ENCODE results near the gene HOXB2.

Gene HOXB2

DNA sequence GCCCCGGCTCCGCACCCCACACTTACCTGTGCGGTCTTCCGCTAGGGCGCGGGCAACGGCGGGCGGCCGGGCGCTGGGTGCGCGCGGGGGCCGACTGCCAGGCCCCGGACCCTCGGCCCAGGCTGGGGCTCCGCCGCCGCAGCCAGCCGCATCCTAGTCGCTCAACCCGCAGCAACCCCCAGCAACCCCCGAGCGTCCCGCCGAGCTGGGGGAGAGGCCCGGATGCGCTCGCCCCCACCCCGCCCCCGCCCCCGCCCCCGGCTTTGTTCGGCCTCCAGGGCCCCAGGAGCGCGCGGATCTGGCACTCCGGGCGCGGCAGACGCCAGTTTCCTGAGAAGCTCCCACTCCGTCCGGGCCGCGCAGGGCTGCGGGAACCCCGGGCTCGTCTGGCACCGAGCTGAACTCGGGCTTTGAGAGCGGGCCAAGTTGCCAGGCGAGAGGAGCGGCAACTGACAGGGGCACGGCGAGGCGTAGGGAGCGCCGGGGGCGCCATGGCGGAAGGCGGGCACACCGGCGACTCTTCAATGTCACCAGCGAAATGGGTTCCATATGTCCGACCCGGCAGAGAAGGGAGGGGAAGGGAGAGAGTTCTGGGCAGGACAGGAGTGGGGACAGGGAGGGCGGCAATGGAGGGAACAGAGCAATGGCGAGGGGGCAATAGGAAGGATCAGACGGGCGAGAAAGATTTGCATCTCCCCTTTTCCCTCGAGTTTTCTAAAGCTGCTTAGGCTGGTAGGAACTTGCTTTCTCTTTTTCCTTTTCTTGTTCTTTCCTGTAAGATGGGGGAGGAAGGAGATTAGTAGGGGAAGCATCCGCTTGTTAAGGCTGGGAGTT is 19.5 kb upstream of the HOXB2 start:
- Mint-ChIP-seq H3K4me1 (ENCODE audit: low read depth) (peaks cover 10% of the 10 kb centered on the region), H3K36me3 (no peaks in the 10 kb centered on the region), H3K27ac (no peak overlapping the region), H3K27me3 (peaks cover 13% of the 10 kb centered on the region), H3K9me3 (ENCODE audit: low read depth) (no peaks in the 10 kb centered on the region), H3K4me3 (peak overlapping the region; percentile 64)

DNA sequence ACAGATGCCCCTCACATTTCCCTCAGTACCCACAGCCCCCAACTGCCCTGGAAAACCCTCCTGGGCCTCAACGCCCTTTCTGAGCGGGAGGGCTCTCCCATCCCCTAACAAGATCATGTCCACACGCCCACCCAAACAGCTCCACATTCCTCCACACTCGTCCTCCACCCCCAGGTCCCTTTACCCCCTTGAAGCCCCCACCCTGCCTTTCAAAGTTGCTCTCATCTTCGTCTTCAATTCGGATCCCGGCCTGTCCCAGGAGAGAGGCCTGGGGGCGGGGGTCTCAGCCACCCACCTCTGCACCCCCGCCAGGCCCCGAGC is 18.9 kb upstream of the HOXB2 start:
- H3K4me1 Mint-ChIP-seq (ENCODE audit: low read depth) = peaks cover 10% of the 10 kb centered on the region
- no peak overlapping the region for H3K27ac Mint-ChIP-seq
- H3K4me3 Mint-ChIP-seq = peak overlapping the region; percentile 59
- H3K9me3 Mint-ChIP-seq (ENCODE audit: low read depth) = no peaks in the 10 kb centered on the region
- H3K27me3 Mint-ChIP-seq = peaks cover 13% of the 10 kb centered on the region
- no peaks in the 10 kb centered on the region for H3K36me3 Mint-ChIP-seq

DNA sequence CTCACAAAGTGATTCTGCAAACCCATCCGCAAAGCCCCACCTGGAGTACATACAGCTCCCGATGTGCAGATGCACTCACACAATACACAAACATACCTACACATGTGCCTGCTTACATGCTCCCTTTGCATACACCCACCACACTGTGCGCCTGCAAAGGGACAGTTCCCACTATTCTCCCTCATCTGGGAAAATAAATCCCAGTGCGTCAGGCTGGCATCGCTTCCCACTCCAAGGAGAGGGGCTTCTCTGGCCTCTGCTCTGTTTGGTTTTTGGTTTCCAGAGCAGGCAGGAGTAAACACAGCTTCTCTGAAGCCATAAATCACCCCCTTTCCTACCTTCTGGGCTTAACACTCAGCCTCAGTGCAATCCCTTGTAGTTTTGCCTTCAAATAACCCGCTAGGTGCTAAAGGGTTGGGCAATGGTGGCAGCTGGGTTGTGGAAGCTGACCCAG is 18.5 kb upstream of the HOXB2 start:
- peaks cover 13% of the 10 kb centered on the region for H3K27me3 Mint-ChIP-seq
- peak overlapping the region; percentile 59 for H3K4me3 Mint-ChIP-seq
- peaks cover 7% of the 10 kb centered on the region for H3K4me1 Mint-ChIP-seq (ENCODE audit: low read depth)
- no peak overlapping the region for H3K27ac Mint-ChIP-seq
- no peaks in the 10 kb centered on the region for H3K9me3 Mint-ChIP-seq (ENCODE audit: low read depth)
- no peaks in the 10 kb centered on the region for H3K36me3 Mint-ChIP-seq

DNA sequence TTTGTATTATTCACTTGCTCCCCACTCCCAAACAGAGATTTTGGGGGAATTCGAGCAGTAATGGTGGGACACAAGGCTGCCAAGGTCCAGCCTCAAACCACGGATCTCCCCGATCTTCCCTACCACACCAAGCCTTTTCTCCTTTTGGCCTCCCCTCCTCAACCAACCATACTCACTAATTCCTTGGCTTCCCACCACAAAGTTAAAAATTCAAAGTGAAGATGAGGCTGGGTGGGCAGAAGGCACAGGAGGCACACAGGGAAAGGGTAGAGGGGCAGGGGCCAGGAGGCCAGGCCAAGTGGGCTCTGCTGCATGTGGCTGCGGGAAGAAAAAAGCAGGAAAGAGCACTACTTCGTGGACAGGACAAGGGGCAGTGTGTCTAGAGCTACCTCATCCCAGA is 18.0 kb upstream of the HOXB2 start:
- Mint-ChIP-seq H3K36me3 (no peaks in the 10 kb centered on the region), H3K27ac (no peak overlapping the region), H3K27me3 (peaks cover 11% of the 10 kb centered on the region), H3K4me3 (no peak overlapping the region), H3K9me3 (ENCODE audit: low read depth) (no peaks in the 10 kb centered on the region), H3K4me1 (ENCODE audit: low read depth) (peaks cover 5% of the 10 kb centered on the region)

DNA sequence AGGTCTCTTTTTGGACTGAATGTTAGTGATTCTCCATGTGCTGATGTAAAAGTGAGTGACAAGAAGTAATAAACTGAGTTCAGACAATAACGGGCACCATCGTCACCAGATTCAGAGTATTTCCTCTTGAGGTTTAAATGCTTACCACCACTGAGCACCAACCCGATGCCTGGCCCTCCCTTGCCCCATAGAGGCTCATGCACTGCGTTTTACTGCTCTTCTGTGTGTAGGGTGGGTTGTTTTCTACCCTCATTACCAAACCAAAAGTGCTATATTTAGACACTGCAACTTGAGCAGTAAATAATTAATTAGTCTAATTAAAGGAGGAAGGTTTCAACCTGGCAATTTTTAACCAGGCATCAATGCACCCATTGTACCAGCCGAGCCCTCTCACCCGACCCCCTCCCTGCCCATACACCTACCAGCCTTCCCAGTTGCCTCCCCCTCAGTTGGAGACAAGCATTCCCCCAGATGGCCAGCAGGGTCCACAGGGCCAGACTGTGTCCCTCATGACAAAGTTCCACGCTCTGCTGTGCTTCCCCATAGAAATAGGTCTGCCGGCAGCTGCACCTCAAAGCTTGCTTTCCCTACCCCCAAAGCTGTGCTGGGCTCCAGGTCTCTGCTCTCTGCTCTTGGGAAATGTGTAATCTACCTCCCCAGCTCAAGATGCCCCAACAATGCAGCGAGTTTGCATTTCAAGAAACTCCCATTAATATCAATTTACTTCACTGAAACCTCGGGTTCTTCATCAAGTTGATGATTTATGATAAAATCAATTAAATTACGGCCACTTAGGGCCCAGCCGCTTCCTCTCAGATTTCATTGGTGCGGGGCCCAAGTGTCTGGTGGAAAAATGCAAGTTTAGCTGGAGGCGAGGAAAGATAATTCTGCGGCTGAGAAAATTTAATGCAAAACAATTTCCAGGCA is 17.2 kb upstream of the HOXB2 start:
- Mint-ChIP-seq H3K4me1 (ENCODE audit: low read depth) (peaks cover 5% of the 10 kb centered on the region), H3K4me3 (no peak overlapping the region), H3K36me3 (no peaks in the 10 kb centered on the region), H3K9me3 (ENCODE audit: low read depth) (no peaks in the 10 kb centered on the region), H3K27me3 (peaks cover 11% of the 10 kb centered on the region), H3K27ac (no peak overlapping the region)

DNA sequence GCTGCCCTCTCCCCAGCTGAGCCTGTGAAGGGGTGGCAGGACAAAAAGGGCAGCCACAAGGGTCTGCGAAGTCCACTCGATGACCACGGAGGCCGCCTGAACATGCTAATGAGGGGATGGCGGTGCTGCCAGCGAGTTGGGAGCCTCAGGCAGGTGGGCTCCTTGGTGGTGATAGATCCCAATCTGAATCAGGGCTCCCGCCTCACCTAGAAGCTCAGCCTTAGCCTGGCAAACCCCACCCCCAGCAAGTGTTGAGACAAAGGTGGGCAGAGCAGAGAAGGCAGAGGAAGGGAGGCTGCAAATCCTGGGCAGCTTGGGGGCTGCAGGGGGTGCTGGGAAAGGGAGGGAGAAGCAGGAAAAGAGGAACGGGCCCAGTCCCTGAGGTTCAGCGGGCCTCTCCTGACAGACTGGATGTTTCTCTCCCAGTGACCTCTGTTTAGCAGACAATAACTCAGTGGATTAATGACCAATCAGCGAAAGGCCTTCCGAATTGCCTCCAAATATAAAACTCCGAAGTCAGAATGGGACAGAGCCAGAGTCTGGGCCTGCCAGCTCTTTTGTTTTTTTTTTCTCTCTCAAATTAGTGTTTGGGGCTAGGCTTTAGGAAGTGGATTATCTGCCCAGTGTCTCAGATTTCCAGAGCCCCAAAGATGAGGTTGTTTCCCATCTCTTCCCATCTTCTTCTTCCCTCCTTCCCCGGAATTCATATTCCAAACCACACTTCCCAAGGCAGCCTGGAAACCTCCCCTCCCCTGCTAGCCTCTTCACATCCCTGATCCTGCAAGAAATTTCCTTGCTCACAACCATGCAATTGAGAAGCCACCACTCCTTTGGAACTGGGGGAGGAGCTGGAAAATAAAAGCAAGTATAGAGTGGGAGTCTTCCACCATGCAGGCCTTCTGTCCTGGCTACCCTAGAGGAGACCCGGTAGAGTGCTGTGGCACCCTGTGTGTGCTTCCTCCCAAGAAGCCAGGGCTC is 15.2 kb upstream of the HOXB2 start:
- no peak overlapping the region for H3K4me3 Mint-ChIP-seq
- H3K36me3 Mint-ChIP-seq = no peaks in the 10 kb centered on the region
- peaks cover 9% of the 10 kb centered on the region for H3K4me1 Mint-ChIP-seq (ENCODE audit: low read depth)
- H3K27me3 Mint-ChIP-seq = peaks cover 14% of the 10 kb centered on the region
- no peak overlapping the region for H3K27ac Mint-ChIP-seq
- no peaks in the 10 kb centered on the region for H3K9me3 Mint-ChIP-seq (ENCODE audit: low read depth)

DNA sequence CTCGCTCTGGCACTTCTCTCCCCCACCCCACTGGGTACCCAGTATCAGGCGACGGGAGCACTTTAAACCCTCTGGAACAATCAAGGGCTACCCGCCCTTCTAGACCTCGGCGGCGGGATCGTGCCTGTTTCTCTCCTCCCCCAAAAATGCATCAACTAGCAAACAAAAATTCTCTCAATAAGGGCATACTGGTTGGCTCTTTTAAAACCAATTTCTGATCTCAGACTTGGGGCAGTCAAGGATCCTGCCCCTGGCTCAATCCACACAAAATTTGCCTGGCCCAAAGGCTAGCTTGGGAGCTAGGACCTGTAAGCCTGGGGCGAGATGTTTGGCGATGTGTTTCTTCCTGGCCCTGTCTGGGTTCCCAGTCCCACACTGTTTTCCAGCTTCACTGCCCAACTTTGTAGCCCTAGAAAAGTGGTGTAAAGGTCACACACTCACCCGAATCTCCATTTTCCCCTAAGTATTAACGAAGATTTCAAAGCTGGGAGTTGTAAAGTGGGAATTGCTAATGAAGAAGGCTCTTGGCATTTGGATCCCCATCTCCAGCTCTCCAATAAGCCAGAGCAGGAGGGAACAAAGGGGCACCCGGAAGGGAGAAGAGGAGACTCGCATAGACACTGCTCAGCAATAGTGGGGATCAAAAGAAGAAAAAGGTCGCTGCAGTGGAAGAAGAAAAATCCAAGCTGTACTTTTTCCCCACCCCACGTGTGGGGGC is 14.4 kb upstream of the HOXB2 start:
- Mint-ChIP-seq H3K36me3 (no peaks in the 10 kb centered on the region), H3K4me3 (no peak overlapping the region), H3K27me3 (peaks cover 14% of the 10 kb centered on the region), H3K4me1 (ENCODE audit: low read depth) (peaks cover 12% of the 10 kb centered on the region), H3K27ac (no peak overlapping the region), H3K9me3 (ENCODE audit: low read depth) (no peaks in the 10 kb centered on the region)

DNA sequence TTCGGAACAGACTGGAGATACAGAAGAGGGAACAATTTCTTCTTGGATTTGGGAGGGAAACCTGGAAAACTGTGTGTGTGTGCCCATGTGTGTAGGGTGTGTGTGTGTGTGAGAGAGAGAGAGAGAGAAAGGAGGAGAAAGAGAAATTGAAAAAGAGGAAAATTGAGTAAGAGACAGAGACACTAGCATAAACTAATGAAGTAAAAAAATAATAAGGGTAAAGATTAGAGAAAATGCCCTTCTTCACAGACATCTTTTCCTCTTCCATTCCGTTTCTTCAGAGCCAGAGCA is 13.9 kb upstream of the HOXB2 start:
- Mint-ChIP-seq H3K4me3 (no peak overlapping the region), H3K9me3 (ENCODE audit: low read depth) (no peaks in the 10 kb centered on the region), H3K27ac (no peak overlapping the region), H3K36me3 (no peaks in the 10 kb centered on the region), H3K4me1 (ENCODE audit: low read depth) (peaks cover 11% of the 10 kb centered on the region), H3K27me3 (peaks cover 13% of the 10 kb centered on the region)

DNA sequence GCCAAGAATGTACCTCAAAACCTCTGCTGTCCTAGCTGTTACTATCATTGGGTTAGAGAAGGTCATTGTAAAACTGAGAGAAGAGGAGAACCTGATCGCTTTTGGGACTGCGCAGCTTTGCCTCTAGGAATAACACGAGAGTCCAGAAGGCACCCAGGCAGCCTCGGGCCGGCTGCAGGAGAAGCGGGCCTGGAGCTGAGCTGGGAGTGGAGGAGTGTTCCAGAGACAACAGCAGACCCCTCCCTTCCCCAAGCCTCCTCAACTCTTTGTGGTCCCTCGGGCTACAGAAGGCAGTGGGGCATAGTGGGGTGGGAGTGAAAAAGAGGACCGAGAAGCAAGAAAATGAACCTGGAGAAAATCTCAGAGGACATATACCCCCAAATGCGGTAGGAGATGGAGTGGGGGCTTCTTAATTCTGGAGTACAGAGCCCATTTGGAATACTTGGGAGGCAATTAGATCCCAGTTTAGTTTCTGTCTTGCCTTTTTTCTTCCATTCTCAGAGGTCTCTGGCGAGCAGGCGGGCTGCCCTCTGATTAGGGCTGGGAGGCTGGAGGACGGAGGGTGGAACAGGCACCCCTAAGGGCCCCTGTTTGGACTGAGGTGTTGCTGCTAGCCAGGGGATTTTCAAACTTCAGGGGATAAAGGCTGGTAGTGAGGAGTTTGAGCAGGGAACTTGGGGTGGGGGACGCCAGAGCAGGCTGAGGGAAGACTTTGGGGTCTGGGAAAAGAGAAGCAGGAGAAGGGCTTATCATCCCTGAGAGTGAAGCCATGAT is 13.3 kb upstream of the HOXB2 start:
- Mint-ChIP-seq H3K4me3 (no peak overlapping the region), H3K27ac (no peak overlapping the region), H3K27me3 (peaks cover 11% of the 10 kb centered on the region), H3K9me3 (ENCODE audit: low read depth) (no peaks in the 10 kb centered on the region), H3K36me3 (no peaks in the 10 kb centered on the region), H3K4me1 (ENCODE audit: low read depth) (peaks cover 10% of the 10 kb centered on the region)

DNA sequence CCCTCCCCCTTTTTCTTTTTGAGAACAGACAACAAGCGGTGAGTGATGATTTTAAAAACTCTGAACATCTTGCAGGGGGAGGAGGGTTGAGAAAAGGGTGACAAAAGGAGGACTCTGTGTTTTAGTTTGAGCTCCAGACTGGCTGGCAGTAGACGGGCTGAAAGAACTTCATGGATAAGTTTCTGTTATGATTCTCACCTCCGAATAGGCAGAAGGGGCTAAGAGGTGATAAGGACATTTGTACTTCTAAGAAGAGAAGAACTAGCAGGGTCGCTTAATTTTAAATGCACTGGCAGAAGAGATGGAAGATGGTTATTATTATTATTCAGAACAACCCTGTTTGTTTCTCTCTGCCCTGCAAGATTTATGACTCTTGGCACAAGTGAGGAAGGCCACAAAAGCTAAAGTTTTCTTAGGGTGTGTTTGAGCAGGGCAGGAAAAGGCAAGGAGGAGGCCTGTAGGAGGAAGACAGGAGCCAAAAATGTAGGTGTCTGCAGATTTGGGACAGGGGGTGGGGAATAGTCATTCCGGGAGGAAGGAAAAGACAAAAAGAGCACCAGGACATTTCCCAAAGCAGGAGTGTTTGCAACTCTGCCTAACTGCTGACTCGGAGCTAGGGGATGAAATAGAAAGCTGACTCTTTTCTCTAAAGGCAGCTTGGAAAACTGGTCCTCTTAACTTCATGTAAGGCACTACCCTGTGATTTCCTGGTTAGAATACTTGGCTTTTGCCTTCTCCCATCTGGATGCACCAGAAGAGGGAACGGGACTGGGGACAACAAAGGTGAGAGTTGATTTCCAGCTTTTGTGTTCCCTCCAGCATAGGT is 11.9 kb upstream of the HOXB2 start:
- no peaks in the 10 kb centered on the region for H3K36me3 Mint-ChIP-seq
- no peaks in the 10 kb centered on the region for H3K9me3 Mint-ChIP-seq (ENCODE audit: low read depth)
- peaks cover 10% of the 10 kb centered on the region for H3K4me1 Mint-ChIP-seq (ENCODE audit: low read depth)
- H3K4me3 Mint-ChIP-seq = no peak overlapping the region
- peaks cover 6% of the 10 kb centered on the region for H3K27me3 Mint-ChIP-seq
- no peak overlapping the region for H3K27ac Mint-ChIP-seq

DNA sequence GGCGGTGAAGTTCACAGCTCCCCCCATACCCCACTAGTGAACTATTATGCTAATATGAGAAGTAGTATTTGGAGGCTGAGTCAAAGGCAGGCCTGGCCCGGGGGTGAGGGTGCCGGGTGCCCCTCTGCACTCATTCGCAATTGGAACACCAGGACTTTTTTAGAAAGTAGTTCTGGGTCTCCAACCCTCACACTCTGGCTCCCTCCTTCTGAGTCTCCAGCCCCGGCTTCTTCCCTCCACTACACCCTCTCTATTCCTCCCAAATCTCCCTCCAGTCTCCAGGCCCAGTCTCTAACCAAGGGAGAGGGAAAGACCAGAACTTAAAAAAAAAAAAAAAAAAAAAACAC is 11.3 kb upstream of the HOXB2 start:
- H3K36me3 Mint-ChIP-seq = no peaks in the 10 kb centered on the region
- H3K27ac Mint-ChIP-seq = no peak overlapping the region
- H3K4me3 Mint-ChIP-seq = peak overlapping the region; percentile 71
- H3K4me1 Mint-ChIP-seq (ENCODE audit: low read depth) = peaks cover 8% of the 10 kb centered on the region
- H3K27me3 Mint-ChIP-seq = peaks cover 6% of the 10 kb centered on the region
- H3K9me3 Mint-ChIP-seq (ENCODE audit: low read depth) = no peaks in the 10 kb centered on the region

DNA sequence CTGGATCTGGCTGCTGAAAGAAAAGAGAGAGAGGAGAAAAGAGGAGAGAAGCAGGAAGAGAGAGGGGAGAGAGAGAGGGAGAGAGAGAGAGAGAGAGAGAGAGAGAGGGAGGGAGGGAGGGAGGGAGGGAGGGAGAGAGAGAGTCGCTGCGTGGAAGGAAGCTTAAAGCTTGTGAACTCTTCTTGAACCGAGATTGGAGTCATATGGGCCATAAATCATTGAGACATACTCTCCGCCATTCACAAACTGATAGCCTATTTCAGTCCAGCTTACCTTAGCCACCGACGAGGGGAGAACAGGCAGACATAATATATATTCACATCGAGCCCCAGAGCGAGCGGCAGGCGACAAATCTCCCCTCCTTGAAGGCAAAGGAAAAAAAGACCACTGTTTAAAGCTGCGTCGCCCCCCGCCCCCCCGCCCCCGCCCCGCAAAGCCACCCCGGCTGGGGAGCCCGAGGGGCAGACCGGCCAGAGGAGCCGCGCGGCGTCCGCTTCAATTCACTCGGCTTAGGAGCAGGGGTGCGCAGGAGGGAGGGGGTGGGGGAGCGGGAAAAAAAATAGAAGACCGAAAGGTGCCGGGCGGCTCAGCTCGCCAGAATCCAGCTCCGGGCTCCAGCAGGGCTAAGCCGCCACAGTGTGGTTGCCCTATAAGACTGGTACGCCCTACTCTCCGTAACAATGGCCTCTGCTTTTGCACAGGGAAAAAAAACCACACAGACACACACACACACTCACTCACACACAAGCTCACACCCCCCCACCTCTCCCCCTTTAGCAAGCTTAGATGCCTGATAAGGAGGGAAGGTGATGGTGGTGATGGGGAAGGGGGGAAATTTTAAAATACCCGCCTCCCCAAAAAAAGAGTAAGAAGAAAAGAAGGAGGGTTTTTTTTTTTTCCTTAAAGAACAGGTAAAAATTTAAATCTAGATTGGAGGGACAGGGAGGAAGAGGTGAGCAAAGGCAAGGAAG is 10.6 kb upstream of the HOXB2 start:
- H3K4me3 Mint-ChIP-seq = peak overlapping the region; percentile 95
- H3K36me3 Mint-ChIP-seq = no peaks in the 10 kb centered on the region
- H3K27me3 Mint-ChIP-seq = peaks cover 6% of the 10 kb centered on the region
- no peak overlapping the region for H3K27ac Mint-ChIP-seq
- H3K9me3 Mint-ChIP-seq (ENCODE audit: low read depth) = no peaks in the 10 kb centered on the region
- H3K4me1 Mint-ChIP-seq (ENCODE audit: low read depth) = peaks cover 8% of the 10 kb centered on the region

Measured in activated naive CD8-positive, alpha-beta T cell (primary cell).